Liver (tissue), 9 donors: Measurements from ENCODE around the gene CPT1A. TPM values are rescaled to one million over a fixed set of nuclear protein-coding genes. Genes with fewer than 3 reads are reported as not detected.

Experiments
- DNase-seq: peaks from one replicate; pipeline ENCODE4 v3.0.0-alpha.2; 2017; ENCODE audit warnings: low spot score
- H3K27ac ChIP-seq, 2 donors: one replicate each; pipeline ENCODE4 v1.7.0; 2013; ENCODE audit warnings: inconsistent platforms in 2 of 2, low read length in 2 of 2, control low read depth in 1 of 2, low read depth in 1 of 2, mild to moderate bottlenecking in 1 of 2
- H3K27me3 ChIP-seq, 4 donors: one replicate each; pipeline versions ENCODE4 v1.6.1 to v1.7.0; 2013; ENCODE audit warnings: low read length in 3 of 4, inconsistent platforms in 1 of 4, mild to moderate bottlenecking in 1 of 4, moderate library complexity in 1 of 4; ENCODE audit not compliant: control insufficient read depth in 4 of 4, insufficient read depth in 4 of 4
- H3K36me3 ChIP-seq, 4 donors: one replicate each; pipeline versions ENCODE4 v1.6.1 to v1.7.0; 2013; ENCODE audit warnings: low read length in 3 of 4, mild to moderate bottlenecking in 3 of 4, low read depth in 1 of 4, moderate library complexity in 1 of 4; ENCODE audit not compliant: control insufficient read depth in 4 of 4, insufficient read depth in 3 of 4
- H3K4me1 ChIP-seq, 4 donors: one replicate each; pipeline versions ENCODE4 v1.6.1 to v1.7.0; 2013; ENCODE audit warnings: low read length in 3 of 4, mild to moderate bottlenecking in 3 of 4, moderate library complexity in 1 of 4; ENCODE audit not compliant: control insufficient read depth in 4 of 4, insufficient read depth in 4 of 4
- H3K4me3 ChIP-seq, 3 donors: one replicate each; pipeline versions ENCODE4 v1.6.1 to v1.7.0; 2013; ENCODE audit warnings: low read length in 3 of 3, control low read depth in 1 of 3, low read depth in 1 of 3, mild to moderate bottlenecking in 1 of 3
- H3K9ac ChIP-seq, 2 donors: one replicate each; pipeline ENCODE4 v1.7.0; 2013; ENCODE audit warnings: low read length in 2 of 2, mild to moderate bottlenecking in 2 of 2, moderate library complexity in 2 of 2, control low read depth in 1 of 2, low read depth in 1 of 2
- H3K9me3 ChIP-seq, 4 donors: one replicate each; pipeline versions ENCODE4 v1.6.1 to v1.7.0; 2013; ENCODE audit warnings: low read length in 3 of 4; ENCODE audit not compliant: control insufficient read depth in 4 of 4
- EGR1 ChIP-seq, 2 donors: IDR thresholded peaks; 2 replicates each; pipeline ENCODE4 v1.6.1; 2016 to 2018; ENCODE audit warnings: antibody characterized with exemption in 2 of 2, low read depth in 2 of 2
- FOXA2 ChIP-seq: IDR thresholded peaks from 2 replicates; pipeline ENCODE4 v1.6.1; 2016; ENCODE audit warnings: antibody characterized with exemption
- GABPA ChIP-seq, 2 donors: IDR thresholded peaks in 1 of 2; conservative IDR thresholded peaks in 1 of 2; 2 replicates each; pipeline ENCODE4 v1.6.1; 2016; ENCODE audit warnings: antibody characterized with exemption in 2 of 2, mild to moderate bottlenecking in 1 of 2, moderate library complexity in 1 of 2
- HNF4A ChIP-seq, 2 donors: conservative IDR thresholded peaks; 2 replicates each; pipeline ENCODE4 v1.6.1; 2016; ENCODE audit warnings: antibody characterized with exemption in 2 of 2, mild to moderate bottlenecking in 2 of 2
- JUND ChIP-seq, 2 donors: IDR thresholded peaks; 2 replicates each; pipeline ENCODE4 v1.6.1; 2016; ENCODE audit warnings: antibody characterized with exemption in 2 of 2
- MAX ChIP-seq: IDR thresholded peaks from 2 replicates; pipeline ENCODE4 v1.6.1; 2016; ENCODE audit warnings: antibody characterized with exemption
- NR2F2 ChIP-seq: IDR thresholded peaks from 2 replicates; pipeline ENCODE4 v1.6.1; 2016; ENCODE audit warnings: antibody characterized with exemption
- RAD21 ChIP-seq, 2 donors: IDR thresholded peaks; 2 replicates each; pipeline ENCODE4 v1.6.1; 2016; ENCODE audit warnings: antibody characterized with exemption in 2 of 2, mild to moderate bottlenecking in 2 of 2
- REST ChIP-seq: IDR thresholded peaks from 2 replicates; pipeline ENCODE4 v1.6.1; 2016; ENCODE audit warnings: antibody characterized with exemption, mild to moderate bottlenecking
- RXRA ChIP-seq, 2 donors: IDR thresholded peaks; 2 replicates each; pipeline ENCODE4 v1.6.1; 2017 to 2018; ENCODE audit warnings: antibody characterized with exemption in 2 of 2, mild to moderate bottlenecking in 1 of 2
- SP1 ChIP-seq: IDR thresholded peaks from 2 replicates; pipeline ENCODE4 v1.6.1; 2018; ENCODE audit warnings: antibody characterized with exemption, mild to moderate bottlenecking
- YY1 ChIP-seq: IDR thresholded peaks from 2 replicates; pipeline ENCODE4 v1.6.1; 2016; ENCODE audit warnings: antibody characterized with exemption, mild to moderate bottlenecking
- ZBTB33 ChIP-seq: IDR thresholded peaks from 2 replicates; pipeline ENCODE4 v1.6.1; 2016; ENCODE audit warnings: antibody characterized with exemption
- WGBS: extraction: QIAGEN DNeasy Blood & Tissue Kit; methylation state at CpG from one replicate; pipeline ENCODE4 v1.1.7; 2013; 5-methylcytosine and 5-hydroxymethylcytosine counted together
- polyA plus RNA-seq, 2 donors: library from polyadenylated mRNA; stranded (reverse) in 1 of 2; unstranded in 1 of 2; fragments of 200-250 nt in 1 of 2; fragments of >200 nt in 1 of 2; fragmentation: Nextera tagmentation in 1 of 2; extraction: Ambion mirVana in 1 of 2; gene quantifications; one replicate each; pipeline versions ENCODE4 v1.2.1 to v1.2.3, GENCODE V29; 2013 to 2015
- total RNA-seq, 2 donors: library from RNA; depleted of rRNA; stranded (reverse); fragments of >200 nt; gene quantifications; one replicate each; pipeline ENCODE4 v1.2.3, GENCODE V29; 2014
- TF ChIP-seq, protein P1 (sequence below): fragments of 150-350 bp; IDR thresholded peaks from 2 replicates; pipeline ENCODE4 v1.5.1; 2017; ENCODE audit warnings: improper control_type of control experiment, low read depth, low read length; ENCODE audit not compliant: missing input control
- TF ChIP-seq, protein P2 (sequence below): IDR thresholded peaks from 2 replicates; pipeline ENCODE4 v1.6.1; 2016; ENCODE audit warnings: antibody characterized with exemption
- donor health status: healthy.
- donor health status: healthy.
- donor health status: healthy.
- donor health status: healthy.
- donor health status: healthy.

Gene CPT1A
- total and polyA plus RNA-seq, 4 donors: 17.2 to 232 (median 61.0) TPM

DNA sequence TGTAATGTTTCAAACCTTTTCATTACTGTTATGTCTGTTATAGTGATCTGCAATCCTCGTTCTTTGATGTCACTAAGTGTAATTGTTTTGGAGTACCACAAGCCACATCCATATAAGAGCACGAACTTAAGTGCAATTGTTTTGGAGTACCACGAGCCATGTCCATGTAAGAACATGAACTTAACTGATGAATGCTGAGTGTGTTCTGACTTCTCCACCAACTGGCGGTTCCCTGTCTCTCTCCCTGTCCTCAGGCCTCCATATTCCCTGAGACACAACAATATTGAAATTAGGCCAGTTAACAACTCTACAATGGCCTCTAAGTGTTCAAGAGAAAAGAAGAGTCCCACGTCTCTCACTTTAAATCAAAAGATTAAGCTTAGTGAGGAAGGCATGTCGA is 113.9 kb downstream of the CPT1A start:
- no peaks in the 10 kb centered on the region for H3K4me1 ChIP-seq
- TF ChIP-seq NR2F2 (no peak), EGR1 (IDR thresholded peaks at IDR 0.05; ENCODE audit: low read depth in 2 of 2) (no peak), MAX (no peak), RXRA (IDR thresholded peaks at IDR 0.05) (no peak), SP1 (no peak)
- TF ChIP-seq, protein P1, sequence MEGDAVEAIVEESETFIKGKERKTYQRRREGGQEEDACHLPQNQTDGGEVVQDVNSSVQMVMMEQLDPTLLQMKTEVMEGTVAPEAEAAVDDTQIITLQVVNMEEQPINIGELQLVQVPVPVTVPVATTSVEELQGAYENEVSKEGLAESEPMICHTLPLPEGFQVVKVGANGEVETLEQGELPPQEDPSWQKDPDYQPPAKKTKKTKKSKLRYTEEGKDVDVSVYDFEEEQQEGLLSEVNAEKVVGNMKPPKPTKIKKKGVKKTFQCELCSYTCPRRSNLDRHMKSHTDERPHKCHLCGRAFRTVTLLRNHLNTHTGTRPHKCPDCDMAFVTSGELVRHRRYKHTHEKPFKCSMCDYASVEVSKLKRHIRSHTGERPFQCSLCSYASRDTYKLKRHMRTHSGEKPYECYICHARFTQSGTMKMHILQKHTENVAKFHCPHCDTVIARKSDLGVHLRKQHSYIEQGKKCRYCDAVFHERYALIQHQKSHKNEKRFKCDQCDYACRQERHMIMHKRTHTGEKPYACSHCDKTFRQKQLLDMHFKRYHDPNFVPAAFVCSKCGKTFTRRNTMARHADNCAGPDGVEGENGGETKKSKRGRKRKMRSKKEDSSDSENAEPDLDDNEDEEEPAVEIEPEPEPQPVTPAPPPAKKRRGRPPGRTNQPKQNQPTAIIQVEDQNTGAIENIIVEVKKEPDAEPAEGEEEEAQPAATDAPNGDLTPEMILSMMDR: no peak
- no peak overlapping the region for H3K4me3 ChIP-seq
- H3K36me3 ChIP-seq: no peaks in the 10 kb centered on the region
- H3K27me3 ChIP-seq: no peaks in the 10 kb centered on the region
- 86% methylated on average over 6 of the region's 6 CpGs for WGBS
- no peak for DNase-seq
- H3K9me3 ChIP-seq: no peaks in the 10 kb centered on the region
- H3K27ac ChIP-seq: no peak overlapping the region
- no peak overlapping the region for H3K9ac ChIP-seq

DNA sequence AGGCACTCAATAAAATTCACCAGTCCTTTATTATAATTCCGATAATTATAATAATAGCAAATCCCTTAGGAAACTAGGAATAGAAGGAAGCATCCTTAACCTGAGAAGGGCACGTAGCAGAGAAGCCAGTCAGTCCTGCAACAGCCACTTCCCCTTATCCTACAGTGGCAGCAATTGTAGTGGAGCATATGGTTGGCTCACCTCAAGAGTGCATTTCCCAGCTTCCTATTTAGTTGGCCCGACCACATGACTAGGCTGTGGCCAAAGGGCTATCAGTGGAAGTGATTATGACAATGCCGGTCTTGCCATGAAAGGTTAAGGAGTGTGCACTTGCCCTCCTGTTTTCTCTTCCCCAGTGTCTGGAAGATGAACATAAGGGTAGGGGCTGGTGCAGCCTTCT is 117.4 kb downstream of the CPT1A start:
- no peaks in the 10 kb centered on the region for H3K27me3 ChIP-seq
- no peak overlapping the region for H3K27ac ChIP-seq
- no peak overlapping the region for H3K9ac ChIP-seq
- no peak overlapping the region for H3K4me3 ChIP-seq
- TF ChIP-seq FOXA2 (no peak), NR2F2 (no peak), RAD21 (IDR thresholded peaks at IDR 0.05) (no peak), SP1 (no peak), ZBTB33 (no peak), YY1 (no peak), GABPA (IDR thresholded peaks at IDR 0.05 in 1 of 2, conservative IDR thresholded peaks at IDR 0.05 in 1 of 2) (no peak), EGR1 (IDR thresholded peaks at IDR 0.05; ENCODE audit: low read depth in 2 of 2) (no peak), RXRA (IDR thresholded peaks at IDR 0.05) (no peak), JUND (IDR thresholded peaks at IDR 0.05) (no peak), HNF4A (conservative IDR thresholded peaks at IDR 0.05) (no peak), MAX (no peak), REST (no peak)
- TF ChIP-seq, protein P2, sequence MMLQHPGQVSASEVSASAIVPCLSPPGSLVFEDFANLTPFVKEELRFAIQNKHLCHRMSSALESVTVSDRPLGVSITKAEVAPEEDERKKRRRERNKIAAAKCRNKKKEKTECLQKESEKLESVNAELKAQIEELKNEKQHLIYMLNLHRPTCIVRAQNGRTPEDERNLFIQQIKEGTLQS: no peak
- TF ChIP-seq, protein P1: no peak
- no peaks in the 10 kb centered on the region for H3K36me3 ChIP-seq
- no peak for DNase-seq
- H3K4me1 ChIP-seq: no peaks in the 10 kb centered on the region
- peaks cover 0 to 9% (median 5%) of the 10 kb centered on the region in 4 donors for H3K9me3 ChIP-seq
- WGBS: 78% methylated on average over 4 of the region's 4 CpGs
